GM21447 (cell line): Measurements from ENCODE around the gene PDZD8.

Experiments
- ATAC-seq: cut with Tn5 transposase; IDR thresholded peaks from one replicate; pipeline ENCODE4 v1.9.1; 2021; ENCODE audit not compliant: unreplicated experiment

The PDZD8 gene

GRCh38 chr10:117391436-117392205, 16.4 kb upstream of the PDZD8 start:
- ATAC-seq: no peak

GRCh38 chr10:117390420-117390819, 15.2 kb upstream of the PDZD8 start:
- no peak for ATAC-seq

- ATAC-seq: no peak
Observed at GRCh38 chr10:117386805-117387204, 11.6 kb upstream of the PDZD8 start.

- ATAC-seq: no peak
Observed at GRCh38 chr10:117382861-117383260, 7.6 kb upstream of the PDZD8 start.

- ATAC-seq: peak; percentile 32
Observed at GRCh38 chr10:117374506-117375359, 507 bp downstream of the PDZD8 start.

- ATAC-seq: peak; percentile 23
Observed at GRCh38 chr10:117373823-117374505, 1.3 kb downstream of the PDZD8 start.

- no peak for ATAC-seq
Observed at GRCh38 chr10:117370205-117370604, 5.0 kb downstream of the PDZD8 start.

GRCh38 chr10:117367718-117368117, 7.5 kb downstream of the PDZD8 start:
- no peak for ATAC-seq

- no peak for ATAC-seq
Observed at GRCh38 chr10:117366741-117367140, 8.5 kb downstream of the PDZD8 start.

- peak; percentile 36 for ATAC-seq
Observed at GRCh38 chr10:117365612-117366011, 9.6 kb downstream of the PDZD8 start.

GRCh38 chr10:117364110-117364960, 10.9 kb downstream of the PDZD8 start:
- no peak for ATAC-seq

- peak; percentile 31 for ATAC-seq
Observed at GRCh38 chr10:117363028-117363427, 12.2 kb downstream of the PDZD8 start.

- ATAC-seq: no peak
Observed at GRCh38 chr10:117362313-117362712, 12.9 kb downstream of the PDZD8 start.

GRCh38 chr10:117360994-117361667, 14.1 kb downstream of the PDZD8 start:
- peak; percentile 61 for ATAC-seq

- ATAC-seq: no peak
Observed at GRCh38 chr10:117360016-117360415, 15.2 kb downstream of the PDZD8 start.

- ATAC-seq: no peak
Observed at GRCh38 chr10:117355072-117355471, 20.2 kb downstream of the PDZD8 start.

GRCh38 chr10:117353684-117354083, 21.6 kb downstream of the PDZD8 start:
- ATAC-seq: no peak

- no peak for ATAC-seq
Observed at GRCh38 chr10:117352724-117353123, 22.5 kb downstream of the PDZD8 start.

GRCh38 chr10:117351996-117352395, 23.2 kb downstream of the PDZD8 start:
- ATAC-seq: no peak

GRCh38 chr10:117351558-117351957, 23.7 kb downstream of the PDZD8 start:
- no peak for ATAC-seq
